Memory B cell (primary cell): ENCODE results near the gene CNIH1.
"Not testable (repeated sequence)": the region's sequence is repeated elsewhere in the genome, so short reads cannot be mapped to it uniquely, and the experiment has no call there.

ENCODE experiments used
- ATAC-seq: fragments of 150-1000 bp; cut with Tn5 transposase; 2 replicates; pipeline ENCODE4 v1.10.0; 2021; ENCODE audit warnings: low read depth, mild to moderate bottlenecking, moderate library complexity
- DNase-seq, 2 donors: peaks; one replicate each; pipeline ENCODE4 v3.0.0; 2022; ENCODE audit warnings: low spot score in 2 of 2
- H3K27ac Mint-ChIP-seq: one replicate; pipeline ENCODE4 v1.8.0; 2022; ENCODE audit warnings: mild to moderate bottlenecking, moderate library complexity, mixed read lengths
- H3K27me3 Mint-ChIP-seq: one replicate; pipeline ENCODE4 v1.8.0; 2022; ENCODE audit warnings: mixed read lengths
- H3K36me3 Mint-ChIP-seq: one replicate; pipeline ENCODE4 v1.8.0; 2022; ENCODE audit warnings: mild to moderate bottlenecking, mixed read lengths
- H3K4me1 Mint-ChIP-seq: one replicate; pipeline ENCODE4 v1.8.0; 2022; ENCODE audit warnings: mixed read lengths
- H3K4me3 Mint-ChIP-seq: one replicate; pipeline ENCODE4 v1.8.0; 2022; ENCODE audit warnings: mild to moderate bottlenecking, moderate library complexity, mixed read lengths
- H3K9me3 Mint-ChIP-seq: one replicate; pipeline ENCODE4 v1.8.0; 2022; ENCODE audit warnings: mixed read lengths

Gene CNIH1

GRCh38 chr14:54435500-54435981 is 5.6 kb downstream of the CNIH1 start:
- ATAC-seq: peak; percentile 37
- H3K27me3 Mint-ChIP-seq: no peaks in the 10 kb centered on the region
- H3K36me3 Mint-ChIP-seq: peaks cover 13% of the 10 kb centered on the region
- H3K4me3 Mint-ChIP-seq: peak overlapping the region; percentile 58
- no peak for DNase-seq
- peaks cover 28% of the 10 kb centered on the region for H3K4me1 Mint-ChIP-seq
- H3K27ac Mint-ChIP-seq: peak overlapping the region; percentile 83
- no peaks in the 10 kb centered on the region for H3K9me3 Mint-ChIP-seq

GRCh38 chr14:54428527-54428926 is 12.6 kb downstream of the CNIH1 start:
- DNase-seq (no peak), ATAC-seq (no peak)
- Mint-ChIP-seq H3K36me3 (peaks cover 20% of the 10 kb centered on the region), H3K4me1 (no peaks in the 10 kb centered on the region), H3K27ac (no peak overlapping the region), H3K27me3 (no peaks in the 10 kb centered on the region), H3K4me3 (no peak overlapping the region), H3K9me3 (no peaks in the 10 kb centered on the region)

- Mint-ChIP-seq H3K4me1 (no peaks in the 10 kb centered on the region), H3K27ac (no peak overlapping the region), H3K9me3 (no peaks in the 10 kb centered on the region), H3K27me3 (no peaks in the 10 kb centered on the region), H3K36me3 (peaks cover 20% of the 10 kb centered on the region), H3K4me3 (no peak overlapping the region)
- no peak for ATAC-seq
- no peak for DNase-seq
Measured at GRCh38 chr14:54427871-54428270, 13.3 kb downstream of the CNIH1 start.

GRCh38 chr14:54425537-54426274 is 15.5 kb downstream of the CNIH1 start:
- H3K4me1 Mint-ChIP-seq: no peaks in the 10 kb centered on the region
- ATAC-seq (no peak), DNase-seq (no peak)
- no peaks in the 10 kb centered on the region for H3K9me3 Mint-ChIP-seq
- H3K36me3 Mint-ChIP-seq: peaks cover 17% of the 10 kb centered on the region
- no peaks in the 10 kb centered on the region for H3K27me3 Mint-ChIP-seq
- no peak overlapping the region for H3K27ac Mint-ChIP-seq
- no peak overlapping the region for H3K4me3 Mint-ChIP-seq

GRCh38 chr14:54425068-54425467 is 16.1 kb downstream of the CNIH1 start:
- no peak overlapping the region for H3K27ac Mint-ChIP-seq
- H3K4me1 Mint-ChIP-seq: no peaks in the 10 kb centered on the region
- no peak for ATAC-seq
- no peaks in the 10 kb centered on the region for H3K27me3 Mint-ChIP-seq
- DNase-seq: no peak
- H3K4me3 Mint-ChIP-seq: no peak overlapping the region
- peaks cover 17% of the 10 kb centered on the region for H3K36me3 Mint-ChIP-seq
- H3K9me3 Mint-ChIP-seq: no peaks in the 10 kb centered on the region

- ATAC-seq (no peak), DNase-seq (no peak)
- Mint-ChIP-seq H3K27me3 (no peaks in the 10 kb centered on the region), H3K4me3 (no peak overlapping the region), H3K27ac (no peak overlapping the region), H3K36me3 (peaks cover 14% of the 10 kb centered on the region), H3K9me3 (no peaks in the 10 kb centered on the region), H3K4me1 (no peaks in the 10 kb centered on the region)
Measured at GRCh38 chr14:54424479-54424901, 16.7 kb downstream of the CNIH1 start.

GRCh38 chr14:54423991-54424390 is 17.2 kb downstream of the CNIH1 start:
- Mint-ChIP-seq H3K4me1 (no peaks in the 10 kb centered on the region), H3K36me3 (peaks cover 14% of the 10 kb centered on the region), H3K27ac (no peak overlapping the region), H3K27me3 (no peaks in the 10 kb centered on the region), H3K9me3 (no peaks in the 10 kb centered on the region), H3K4me3 (no peak overlapping the region)
- ATAC-seq (no peak), DNase-seq (no peak)

GRCh38 chr14:54420478-54421142 is 20.6 kb downstream of the CNIH1 start:
- no peak overlapping the region for H3K27ac Mint-ChIP-seq
- peaks cover 7% of the 10 kb centered on the region for H3K36me3 Mint-ChIP-seq
- DNase-seq (no peak), ATAC-seq (peak; percentile 29)
- no peak overlapping the region for H3K4me3 Mint-ChIP-seq
- H3K27me3 Mint-ChIP-seq: no peaks in the 10 kb centered on the region
- no peaks in the 10 kb centered on the region for H3K9me3 Mint-ChIP-seq
- H3K4me1 Mint-ChIP-seq: no peaks in the 10 kb centered on the region

- Mint-ChIP-seq H3K4me3 (no peak overlapping the region), H3K9me3 (no peaks in the 10 kb centered on the region), H3K27ac (no peak overlapping the region), H3K27me3 (no peaks in the 10 kb centered on the region), H3K36me3 (peaks cover 2% of the 10 kb centered on the region), H3K4me1 (no peaks in the 10 kb centered on the region)
- no peak for ATAC-seq
- no peak for DNase-seq
Measured at GRCh38 chr14:54411371-54411770, 29.8 kb downstream of the CNIH1 start.

GRCh38 chr14:54410215-54410614 is 31.0 kb downstream of the CNIH1 start:
- H3K27me3 Mint-ChIP-seq: no peaks in the 10 kb centered on the region
- DNase-seq (no peak), ATAC-seq (no peak)
- peaks cover 2% of the 10 kb centered on the region for H3K36me3 Mint-ChIP-seq
- no peaks in the 10 kb centered on the region for H3K4me1 Mint-ChIP-seq
- no peak overlapping the region for H3K27ac Mint-ChIP-seq
- H3K9me3 Mint-ChIP-seq: no peaks in the 10 kb centered on the region
- H3K4me3 Mint-ChIP-seq: no peak overlapping the region

- H3K27me3 Mint-ChIP-seq, H3K4me1 Mint-ChIP-seq, ATAC-seq, H3K27ac Mint-ChIP-seq, H3K4me3 Mint-ChIP-seq, H3K9me3 Mint-ChIP-seq, DNase-seq, H3K36me3 Mint-ChIP-seq: not testable (repeated sequence)
Measured at GRCh38 chr14:54403401-54404005, 37.7 kb downstream of the CNIH1 start.

- peaks cover 1% of the 10 kb centered on the region for H3K9me3 Mint-ChIP-seq
- no peak overlapping the region for H3K27ac Mint-ChIP-seq
- ATAC-seq: no peak
- no peaks in the 10 kb centered on the region for H3K27me3 Mint-ChIP-seq
- H3K36me3 Mint-ChIP-seq: no peaks in the 10 kb centered on the region
- no peak for DNase-seq
- peaks cover 8% of the 10 kb centered on the region for H3K4me1 Mint-ChIP-seq
- H3K4me3 Mint-ChIP-seq: no peak overlapping the region
Measured at GRCh38 chr14:54399560-54399959, 41.6 kb downstream of the CNIH1 start.

GRCh38 chr14:54396493-54397335 is 44.5 kb downstream of the CNIH1 start, which contains the start of gene CDKN3:
Gene CDKN3, plus strand, starts transcription at chr14:54397007. Its CDS starts 62 bp downstream, at chr14:54397069.
- peaks cover 8% of the 10 kb centered on the region for H3K4me1 Mint-ChIP-seq
- DNase-seq (peak; percentile 89 to 96), ATAC-seq (peak; percentile 93)
- peak within 1 kb of the TSS; percentile 79 for H3K4me3 Mint-ChIP-seq
- H3K9me3 Mint-ChIP-seq: no peaks in the 10 kb centered on the region
- H3K27me3 Mint-ChIP-seq: peaks cover under 1% of the 10 kb centered on the region
- H3K36me3 Mint-ChIP-seq: no peaks in the 10 kb centered on the region
- peak within 1 kb of the TSS; percentile 18 for H3K27ac Mint-ChIP-seq

GRCh38 chr14:54396183-54396492 is 45.0 kb downstream of the CNIH1 start:
- no peaks in the 10 kb centered on the region for H3K36me3 Mint-ChIP-seq
- peak overlapping the region; percentile 79 for H3K4me3 Mint-ChIP-seq
- peaks cover 8% of the 10 kb centered on the region for H3K4me1 Mint-ChIP-seq
- peaks cover 2% of the 10 kb centered on the region for H3K27me3 Mint-ChIP-seq
- no peak overlapping the region for H3K27ac Mint-ChIP-seq
- DNase-seq: no peak
- no peak for ATAC-seq
- H3K9me3 Mint-ChIP-seq: no peaks in the 10 kb centered on the region
